Esophagus muscularis mucosa (tissue), 4 donors: ENCODE data around the gene IFNA2.

Source experiments
- CTCF ChIP-seq, 3 experiments: fragments of 200-600 bp in 2 of 3; fragments of 450-650 bp in 1 of 3; sonication (generic) in 2 of 3; IDR thresholded peaks; one replicate each; pipeline ENCODE4 v1.5.1; 2017 to 2019; ENCODE audit warnings: antibody characterized with exemption in 3 of 3, mild to moderate bottlenecking in 2 of 3, moderate library complexity in 1 of 3
- EP300 ChIP-seq: sonication (generic); formaldehyde crosslinking; IDR thresholded peaks from one replicate; pipeline ENCODE4 v1.6.1; 2017; ENCODE audit warnings: antibody characterized with exemption
- POLR2A ChIP-seq: fragments of 450-650 bp; IDR thresholded peaks from one replicate; pipeline ENCODE4 v1.6.1; 2017; ENCODE audit warnings: antibody characterized with exemption, moderate library complexity, mild to moderate bottlenecking, low read depth
- POLR2AphosphoS5 ChIP-seq, 2 donors: sonication (generic); formaldehyde crosslinking; IDR thresholded peaks; one replicate each; pipeline ENCODE4 v1.6.1; 2017; ENCODE audit warnings: antibody characterized with exemption in 2 of 2

GRCh38 chr9:21348430-21348970 is 36.7 kb downstream of the IFNA2 start:
- no peak for TF ChIP-seq CTCF (IDR thresholded peaks at IDR 0.05)
- no peak for TF ChIP-seq POLR2A
- no peak for TF ChIP-seq EP300
- no peak for TF ChIP-seq POLR2AphosphoS5 (IDR thresholded peaks at IDR 0.05)
